Renal pelvis (tissue), 4 donors: ENCODE measurements around the gene INTS6L. TPM values are rescaled to one million over a fixed set of nuclear protein-coding genes. Genes with fewer than 3 reads are reported as not detected.
"Not testable (repeated sequence)": the region's sequence is repeated elsewhere in the genome, so short reads cannot be mapped to it uniquely, and the experiment has no call there.

Experiments used
- DNase-seq: peaks from one replicate; pipeline ENCODE4 v3.0.0-alpha.2; 2013
- polyA plus RNA-seq, 3 donors: library from polyadenylated mRNA; unstranded; fragments of 120-200 nt; gene quantifications; one replicate each; pipeline ENCODE4 v1.2.1, GENCODE V29; 2013; ENCODE audit not compliant: insufficient read length in 3 of 3

INTS6L gene
- polyA plus RNA-seq, 3 donors = 20.3 to 27.3 (median 27.3) TPM

- peak; percentile 21 for DNase-seq
These were observed 76.0 kb downstream of the INTS6L start for GRCh38 chrX:135596495-135596894.

- DNase-seq = no peak
These were observed 85.4 kb downstream of the INTS6L start for GRCh38 chrX:135605906-135606305.

- DNase-seq = not testable (repeated sequence)
These were observed 104.1 kb downstream of the INTS6L start for GRCh38 chrX:135624408-135625204.

GRCh38 chrX:135625995-135626394 is 105.5 kb downstream of the INTS6L start:
- peak; percentile 2 for DNase-seq

- no peak for DNase-seq
These were observed 108.9 kb downstream of the INTS6L start for GRCh38 chrX:135629342-135629741.

Other genes with a start within 250 kb of the INTS6L start
- gene ETDC, start 211.2 kb upstream of the INTS6L start, polyA plus RNA-seq = not detected
- gene ZNF75D, start 176.6 kb upstream of the INTS6L start, polyA plus RNA-seq = 10 to 100 TPM; 17.3 to 21.6 (median 18.8) TPM
- gene ZNF449, start 175.9 kb upstream of the INTS6L start, polyA plus RNA-seq = 10 to 100 TPM; 11.2 to 13.4 (median 12.5) TPM
- gene SMIM10L2A, start 98.7 kb upstream of the INTS6L start, polyA plus RNA-seq = 10 to 100 TPM; 11.3 to 12.8 (median 11.7) TPM
- not detected for gene CT45A1, start 193.0 kb downstream of the INTS6L start, polyA plus RNA-seq
- not detected for gene CT45A3, start 247.5 kb downstream of the INTS6L start, polyA plus RNA-seq